NT2/D1 (cell line): ENCODE measurements around the gene LIMA1.

Source experiments
- SUZ12 ChIP-seq: IDR thresholded peaks from 2 replicates; pipeline ENCODE4 v1.6.1; 2011; ENCODE audit not compliant: insufficient read length, insufficient read depth; ENCODE audit errors: extremely low read depth
- YY1 ChIP-seq: IDR thresholded peaks from 2 replicates; pipeline ENCODE4 v1.6.1; 2011; ENCODE audit not compliant: insufficient read length, insufficient read depth
- ZNF274 ChIP-seq: IDR thresholded peaks from 2 replicates; pipeline ENCODE4 v1.6.1; 2011; ENCODE audit warnings: mild to moderate bottlenecking, low read depth, low read length

GRCh38 chr12:50251619-50252252 is 31.6 kb downstream of the LIMA1 start:
- TF ChIP-seq ZNF274: no peak
- no peak for TF ChIP-seq SUZ12
- no peak for TF ChIP-seq YY1
